IPS-18c (cell line): ENCODE data around the gene CADM4.
A peak's percentile ranks its signal among the peaks of the same experiment; 100 is the strongest.

Experiments
- H3K4me3 ChIP-seq: 2 replicates; pipeline ENCODE4 v1.7.0; 2013; ENCODE audit warnings: low read depth, mild to moderate bottlenecking, low read length, moderate library complexity; ENCODE audit not compliant: insufficient read depth
- H3K9me3 ChIP-seq: one replicate; pipeline ENCODE4 v1.6.1; 2013; ENCODE audit warnings: mild to moderate bottlenecking, low read length, moderate library complexity; ENCODE audit not compliant: control insufficient read depth, insufficient read depth

CADM4 gene

GRCh38 chr19:43575955-43576878 lies 63.4 kb downstream of the CADM4 start:
- Histone ChIP-seq H3K9me3 (no peaks in the 10 kb centered on the region), H3K4me3 (peak overlapping the region; percentile 21; the same call in 1 of the 2 replicates)

DNA sequence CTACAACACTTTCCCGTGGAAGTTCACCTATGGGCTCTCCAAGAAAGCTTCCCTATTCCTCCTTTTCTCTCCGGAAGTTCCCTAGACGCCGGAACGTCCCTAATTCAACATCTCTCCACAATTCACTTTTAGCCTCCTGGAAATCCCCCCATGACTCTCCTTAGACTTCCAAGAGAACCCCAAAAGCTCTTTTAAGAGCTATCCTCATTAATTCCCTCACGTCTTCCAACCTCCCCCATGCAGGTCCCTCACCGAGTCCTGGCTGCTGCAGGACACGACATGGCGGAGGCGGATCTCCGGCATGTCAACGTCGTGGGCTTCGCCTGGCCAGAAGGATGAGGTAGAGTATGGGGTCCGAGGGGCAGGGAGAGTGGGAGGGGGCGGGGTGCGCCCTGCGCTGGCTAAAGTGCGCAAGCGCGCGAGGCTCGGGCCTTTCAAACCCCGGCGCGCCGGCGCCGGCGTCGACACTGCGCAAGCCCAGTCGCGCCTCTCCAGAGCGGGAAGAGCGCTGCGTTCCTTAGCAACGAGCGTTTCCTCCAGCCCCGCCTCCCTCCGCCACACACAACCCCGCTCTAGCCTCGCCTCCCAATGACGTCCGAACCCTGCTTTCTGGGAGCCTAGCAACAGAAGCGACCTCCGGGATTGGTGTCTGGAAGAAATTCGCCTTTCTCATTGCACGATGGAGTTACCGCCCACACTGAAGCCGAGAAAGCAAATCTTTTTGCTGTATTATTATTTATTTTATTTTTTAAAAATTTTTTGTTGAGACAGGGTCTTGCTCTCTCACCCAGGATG lies 64.3 kb downstream of the CADM4 start, which contains the start of the genes PINLYP and XRCC1:
Gene PINLYP (plus strand): TSS at position 646 of the 795 bp plus-strand sequence. CDS start 1,391 bp downstream, outside the sequence.
Gene XRCC1 (minus strand): TSS at position 372 of the 795 bp plus-strand sequence. CDS start 69 bp downstream, at position 303.
- Histone ChIP-seq H3K9me3 (no peaks in the 10 kb centered on the region), H3K4me3 (peak within 1 kb of the TSS; percentile 78)

DNA sequence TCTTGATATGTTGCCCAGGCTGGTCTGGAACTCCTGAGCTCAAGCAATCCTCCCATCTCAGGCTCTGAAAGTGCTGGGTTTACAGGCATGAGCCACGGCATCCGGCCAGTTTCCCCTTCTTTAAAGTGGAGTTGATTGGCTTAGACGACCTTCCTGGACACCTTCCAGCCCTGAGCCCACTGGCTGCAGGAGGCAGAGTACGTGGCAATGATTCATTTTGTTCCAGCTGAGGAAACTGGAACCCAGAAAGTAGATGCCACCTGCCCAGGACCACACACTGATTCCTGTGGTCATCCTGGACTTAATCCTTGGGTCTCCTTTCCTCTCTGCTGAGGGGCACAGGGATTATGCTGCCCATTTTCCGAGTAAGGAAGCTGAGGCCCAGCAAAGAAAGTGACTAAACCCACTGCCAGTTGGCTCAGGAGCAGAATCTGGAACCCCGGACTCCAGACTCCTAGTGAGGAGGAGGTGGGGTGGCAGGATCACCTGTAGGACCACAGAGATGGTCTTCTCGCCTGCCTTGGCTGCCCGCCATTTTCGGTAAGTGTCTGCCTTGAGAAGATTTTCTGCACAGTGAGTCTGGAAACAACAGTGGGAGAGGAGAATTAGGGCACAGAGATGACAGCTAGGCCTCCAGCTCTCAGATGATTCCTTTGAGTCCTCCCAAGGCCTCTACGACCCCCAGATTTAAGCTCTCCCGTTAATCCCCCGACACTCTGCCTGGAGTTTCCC lies 65.1 kb downstream of the CADM4 start:
- H3K9me3 ChIP-seq, result no peaks in the 10 kb centered on the region
- H3K4me3 ChIP-seq, result peak overlapping the region; percentile 78
